ENCODE data around the gene PRR5L.

GRCh38 chr11:36460220-36460619, 164.1 kb downstream of the PRR5L start:
- TF ChIP-seq, protein P1, sequence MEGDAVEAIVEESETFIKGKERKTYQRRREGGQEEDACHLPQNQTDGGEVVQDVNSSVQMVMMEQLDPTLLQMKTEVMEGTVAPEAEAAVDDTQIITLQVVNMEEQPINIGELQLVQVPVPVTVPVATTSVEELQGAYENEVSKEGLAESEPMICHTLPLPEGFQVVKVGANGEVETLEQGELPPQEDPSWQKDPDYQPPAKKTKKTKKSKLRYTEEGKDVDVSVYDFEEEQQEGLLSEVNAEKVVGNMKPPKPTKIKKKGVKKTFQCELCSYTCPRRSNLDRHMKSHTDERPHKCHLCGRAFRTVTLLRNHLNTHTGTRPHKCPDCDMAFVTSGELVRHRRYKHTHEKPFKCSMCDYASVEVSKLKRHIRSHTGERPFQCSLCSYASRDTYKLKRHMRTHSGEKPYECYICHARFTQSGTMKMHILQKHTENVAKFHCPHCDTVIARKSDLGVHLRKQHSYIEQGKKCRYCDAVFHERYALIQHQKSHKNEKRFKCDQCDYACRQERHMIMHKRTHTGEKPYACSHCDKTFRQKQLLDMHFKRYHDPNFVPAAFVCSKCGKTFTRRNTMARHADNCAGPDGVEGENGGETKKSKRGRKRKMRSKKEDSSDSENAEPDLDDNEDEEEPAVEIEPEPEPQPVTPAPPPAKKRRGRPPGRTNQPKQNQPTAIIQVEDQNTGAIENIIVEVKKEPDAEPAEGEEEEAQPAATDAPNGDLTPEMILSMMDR (IDR thresholded peaks at IDR 0.05; ENCODE audit: low read depth, low read length): no peak
- TF ChIP-seq EZH2phosphoT487 (IDR thresholded peaks at IDR 0.05; ENCODE audit: low read depth): no peak
